Muscle layer of colon (tissue), 2 donors: Measurements from ENCODE around the gene HNRNPCL2.
"Not testable (repeated sequence)": the region's sequence is repeated elsewhere in the genome, so short reads cannot be mapped to it uniquely, and the experiment has no call there.

Source experiments
- H3K27ac ChIP-seq: one replicate; pipeline ENCODE4 v1.7.0; 2013; ENCODE audit warnings: low read depth, mild to moderate bottlenecking, low read length, moderate library complexity
- H3K27me3 ChIP-seq, 2 donors: one replicate each; pipeline ENCODE4 v1.7.0; 2013; ENCODE audit warnings: low read length in 2 of 2, mild to moderate bottlenecking in 2 of 2; ENCODE audit not compliant: insufficient read depth in 2 of 2, control insufficient read depth in 1 of 2
- H3K36me3 ChIP-seq: one replicate; pipeline ENCODE4 v1.7.0; 2013; ENCODE audit warnings: mild to moderate bottlenecking, low read length; ENCODE audit not compliant: insufficient read depth
- H3K4me1 ChIP-seq: one replicate; pipeline ENCODE4 v1.7.0; 2013; ENCODE audit warnings: mild to moderate bottlenecking, low read length; ENCODE audit not compliant: insufficient read depth
- H3K4me3 ChIP-seq, 2 donors: one replicate each; pipeline ENCODE4 v1.7.0; 2013; ENCODE audit warnings: low read length in 2 of 2, low read depth in 1 of 2, mild to moderate bottlenecking in 1 of 2, moderate library complexity in 1 of 2
- H3K9ac ChIP-seq: one replicate; pipeline ENCODE4 v1.7.0; 2013; ENCODE audit warnings: low read length
- H3K9me3 ChIP-seq: one replicate; pipeline ENCODE4 v1.7.0; 2013; ENCODE audit warnings: mild to moderate bottlenecking, low read length
- donor health status: abdominal sarcoma.
- donor health status: Adenocarcinoma of cecum.

The HNRNPCL2 gene

DNA sequence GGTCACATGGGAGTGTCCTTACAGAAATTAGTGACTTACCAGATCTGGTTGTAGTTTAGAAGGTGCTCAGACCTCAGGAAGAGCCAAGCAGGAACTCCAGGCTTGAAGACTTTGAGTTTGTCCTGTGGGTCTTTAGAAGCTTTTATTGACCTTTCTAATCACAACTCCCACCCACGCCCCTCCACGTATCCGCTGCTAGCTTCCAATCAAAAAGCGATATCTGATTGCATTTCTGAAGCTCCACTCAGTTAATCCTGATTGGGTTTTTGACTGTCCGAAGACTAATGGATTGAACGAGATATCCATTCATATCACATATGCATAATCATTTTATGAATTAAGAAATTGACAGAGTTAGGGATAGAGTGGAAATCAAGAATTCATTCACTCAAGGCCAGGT lies at the start of gene HNRNPCL2:
Gene HNRNPCL2 (minus strand): TSS at position 101 of the 400 bp plus-strand sequence. CDS start 454 bp downstream, outside the sequence.
- not testable (repeated sequence) for H3K27me3 ChIP-seq, H3K9me3 ChIP-seq, H3K4me1 ChIP-seq, H3K4me3 ChIP-seq, H3K36me3 ChIP-seq, H3K9ac ChIP-seq, H3K27ac ChIP-seq

DNA sequence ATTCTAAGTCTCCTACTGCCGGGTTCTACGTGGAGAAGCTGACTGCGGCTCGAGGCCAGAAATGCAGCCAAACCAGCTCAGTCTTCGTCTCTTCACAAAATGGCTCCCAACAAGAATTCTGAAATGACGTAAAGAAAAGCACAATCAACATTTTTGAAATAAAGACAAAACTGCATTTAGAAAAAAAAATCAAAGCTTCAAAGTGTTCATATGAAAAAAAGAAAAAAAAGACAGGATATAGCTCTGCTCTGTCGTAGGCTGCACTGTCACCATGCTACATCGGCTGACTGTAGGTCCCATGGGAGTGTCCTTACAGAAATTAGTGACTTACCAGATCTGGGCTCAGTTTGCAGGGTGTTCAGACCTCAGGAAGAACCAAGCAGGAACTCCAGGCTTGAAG lies 48.9 kb upstream of the HNRNPCL2 start, which contains the start of gene HNRNPCL4:
Gene HNRNPCL4 (minus strand): TSS at position 101 of the 400 bp plus-strand sequence. CDS start 164 bp downstream, outside the sequence.
- not testable (repeated sequence) for H3K36me3 ChIP-seq, H3K4me1 ChIP-seq, H3K9me3 ChIP-seq, H3K27me3 ChIP-seq, H3K9ac ChIP-seq, H3K27ac ChIP-seq, H3K4me3 ChIP-seq

GRCh38 chr1:13155909-13156308 lies 39.3 kb upstream of the HNRNPCL2 start, which contains the start of gene PRAMEF26:
PRAMEF26 (minus strand) TSS chr1:13156009; CDS start chr1:13153095, 2,914 bp downstream.
- H3K9ac ChIP-seq, H3K4me1 ChIP-seq, H3K27me3 ChIP-seq, H3K36me3 ChIP-seq, H3K27ac ChIP-seq, H3K4me3 ChIP-seq, H3K9me3 ChIP-seq: not testable (repeated sequence)

- not testable (repeated sequence) for H3K9ac ChIP-seq, H3K4me3 ChIP-seq, H3K4me1 ChIP-seq, H3K9me3 ChIP-seq, H3K27me3 ChIP-seq, H3K36me3 ChIP-seq, H3K27ac ChIP-seq
Observed at GRCh38 chr1:13070474-13070873, 46.2 kb downstream of the HNRNPCL2 start, which contains the start of gene PRAMEF25. PRAMEF25 (plus strand) TSS chr1:13070774; CDS start chr1:13073694, 2,920 bp downstream.
